IPS DF 4.7 (cell line): ENCODE results near the gene MRPS34.

Experiments
- DNase-seq: peaks from one replicate; pipeline ENCODE4 v3.0.0-alpha.2; 2013; ENCODE audit warnings: low spot score; ENCODE audit errors: extremely low read depth

Gene MRPS34

DNA sequence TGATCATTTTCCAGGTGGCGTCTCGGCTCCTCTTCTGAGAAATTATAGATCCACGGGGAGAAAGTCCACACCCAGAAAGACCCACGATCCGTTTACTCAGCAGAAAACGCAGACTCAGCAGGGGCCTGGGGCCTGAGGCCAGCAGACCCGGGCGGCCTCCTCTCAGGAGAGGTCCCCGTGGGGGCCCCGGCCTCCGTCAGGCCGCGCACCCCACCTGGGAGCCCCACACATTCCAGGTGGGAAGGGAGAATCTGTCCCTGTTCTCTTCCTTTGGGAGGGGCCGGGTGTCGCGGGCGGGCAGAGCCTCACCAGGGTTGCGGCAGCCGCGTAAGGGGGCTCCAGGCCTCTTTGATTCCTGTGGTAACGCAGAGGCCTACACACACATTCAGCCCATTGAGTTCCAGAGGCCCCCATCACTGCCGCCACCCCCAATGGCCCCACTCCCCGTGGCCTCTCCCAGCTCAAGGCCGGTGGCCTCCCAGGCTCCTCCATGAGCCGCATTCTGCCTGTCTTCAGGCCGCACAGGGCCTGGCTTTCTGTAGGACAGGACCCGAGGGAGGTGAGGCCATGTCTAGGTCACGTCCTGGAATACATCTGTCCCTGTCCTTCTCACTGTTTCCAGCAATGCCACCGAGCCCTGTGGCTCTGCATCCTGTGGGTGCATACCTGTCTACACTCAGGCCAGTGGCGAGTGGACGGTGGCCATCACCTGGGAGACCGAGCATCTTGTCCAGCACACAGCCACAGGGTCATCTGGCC is 22.2 kb upstream of the MRPS34 start:
- no peak for DNase-seq

DNA sequence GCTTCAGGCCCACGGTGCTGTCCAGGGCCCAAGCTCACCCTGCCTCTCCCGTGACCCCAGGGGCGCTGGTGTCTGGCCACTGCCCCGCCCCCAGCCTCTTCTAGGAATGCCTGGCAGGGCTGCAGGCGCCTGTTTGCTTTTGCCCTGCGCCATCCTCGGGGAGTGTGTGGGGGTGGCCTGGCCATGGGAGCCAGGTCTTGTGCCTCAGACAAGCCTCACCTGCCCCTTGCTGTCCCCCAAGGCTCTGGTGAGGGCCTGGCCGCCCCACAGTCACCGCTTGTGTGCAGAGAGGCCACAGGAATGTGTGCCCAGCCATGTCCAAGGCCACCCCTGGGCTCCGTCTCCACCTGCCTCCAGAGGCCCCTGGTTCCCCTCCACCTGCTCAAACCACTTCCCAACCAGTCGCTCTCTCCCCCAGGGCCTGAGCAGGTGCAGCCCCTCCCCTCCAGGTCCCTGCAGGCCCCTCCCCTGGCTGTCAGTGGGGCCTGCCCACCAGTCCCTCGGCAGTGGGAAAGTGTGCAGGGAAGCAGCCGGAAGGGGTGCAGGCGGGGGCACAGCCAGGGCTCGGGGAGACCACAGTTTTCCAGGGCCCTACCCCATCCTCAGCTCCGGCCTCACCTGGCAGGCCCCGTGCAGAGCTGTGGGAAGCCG is 21.4 kb upstream of the MRPS34 start:
- no peak for DNase-seq

DNA sequence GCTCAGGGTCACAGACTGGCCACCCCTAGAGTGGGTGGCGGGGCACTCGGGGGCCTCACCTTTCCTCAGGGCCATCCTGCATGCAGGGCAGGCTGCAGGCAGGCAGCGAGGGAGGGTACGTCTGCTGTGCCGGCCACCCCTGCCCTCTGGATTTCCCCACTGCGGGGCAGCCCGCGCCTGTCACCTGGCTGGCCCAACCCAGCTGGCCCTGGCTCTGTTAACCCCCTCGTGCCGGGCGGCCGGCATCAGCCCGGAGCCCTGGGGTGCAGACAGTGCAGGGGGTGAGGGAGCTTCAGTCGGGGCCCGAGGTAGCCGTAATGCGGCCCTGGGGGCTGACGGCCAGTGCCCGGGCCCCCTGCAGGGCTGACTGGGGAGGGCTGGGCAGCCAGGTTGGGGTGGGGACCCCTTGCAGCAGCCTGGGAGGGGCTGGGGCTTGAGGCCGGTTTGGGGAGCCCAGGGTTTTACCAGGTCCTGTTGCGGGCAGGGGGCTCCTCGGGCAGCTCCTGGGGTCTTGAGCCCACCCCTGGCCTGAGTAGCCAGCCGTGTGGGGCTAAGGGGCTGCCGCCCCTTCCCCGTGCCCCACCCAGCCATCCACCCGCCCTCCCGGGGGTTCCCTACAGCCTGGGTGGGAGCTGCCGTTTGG is 20.8 kb upstream of the MRPS34 start, which contains the start of gene IGFALS:
TSS of gene IGFALS (minus strand) at position 128 of the 643 bp plus-strand sequence. CDS start at position 75, 53 bp downstream.
- no peak for DNase-seq

DNA sequence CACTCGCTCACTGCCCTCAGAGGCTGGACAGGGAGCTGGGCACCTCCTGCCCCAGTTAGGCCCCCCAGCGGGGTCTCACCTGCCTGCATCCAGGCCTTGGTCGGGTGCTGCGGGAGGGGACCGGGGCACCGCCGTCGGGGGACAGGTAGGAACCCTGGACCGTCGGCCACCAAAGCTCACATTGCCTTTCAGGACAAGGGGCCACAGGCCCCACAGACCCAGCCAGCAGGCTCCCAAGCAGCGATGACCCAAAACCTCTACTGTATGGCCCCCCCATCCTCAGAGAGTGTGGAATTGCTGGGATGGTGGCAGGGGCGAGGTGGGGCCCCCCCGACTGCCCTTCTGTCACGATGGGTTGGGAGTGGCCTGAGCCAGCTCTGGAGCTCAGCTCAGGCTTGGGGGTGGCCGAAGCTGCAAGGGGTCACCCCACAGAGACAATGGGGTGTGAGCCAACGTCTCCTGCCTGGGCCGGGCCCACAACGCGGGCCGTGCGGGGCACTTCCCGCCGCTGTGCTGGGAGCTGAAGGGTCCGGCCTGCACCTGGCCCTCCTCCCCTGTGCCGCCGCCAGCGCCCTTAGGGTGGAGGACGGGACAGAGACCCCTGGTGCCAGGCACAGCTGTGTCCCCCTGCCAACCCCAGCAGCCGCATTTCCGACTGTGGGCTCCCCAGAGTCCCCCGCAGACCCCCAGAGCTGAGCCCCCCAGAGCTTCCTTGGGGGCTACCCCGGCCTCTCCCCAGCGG is 20.1 kb upstream of the MRPS34 start:
- no peak for DNase-seq

DNA sequence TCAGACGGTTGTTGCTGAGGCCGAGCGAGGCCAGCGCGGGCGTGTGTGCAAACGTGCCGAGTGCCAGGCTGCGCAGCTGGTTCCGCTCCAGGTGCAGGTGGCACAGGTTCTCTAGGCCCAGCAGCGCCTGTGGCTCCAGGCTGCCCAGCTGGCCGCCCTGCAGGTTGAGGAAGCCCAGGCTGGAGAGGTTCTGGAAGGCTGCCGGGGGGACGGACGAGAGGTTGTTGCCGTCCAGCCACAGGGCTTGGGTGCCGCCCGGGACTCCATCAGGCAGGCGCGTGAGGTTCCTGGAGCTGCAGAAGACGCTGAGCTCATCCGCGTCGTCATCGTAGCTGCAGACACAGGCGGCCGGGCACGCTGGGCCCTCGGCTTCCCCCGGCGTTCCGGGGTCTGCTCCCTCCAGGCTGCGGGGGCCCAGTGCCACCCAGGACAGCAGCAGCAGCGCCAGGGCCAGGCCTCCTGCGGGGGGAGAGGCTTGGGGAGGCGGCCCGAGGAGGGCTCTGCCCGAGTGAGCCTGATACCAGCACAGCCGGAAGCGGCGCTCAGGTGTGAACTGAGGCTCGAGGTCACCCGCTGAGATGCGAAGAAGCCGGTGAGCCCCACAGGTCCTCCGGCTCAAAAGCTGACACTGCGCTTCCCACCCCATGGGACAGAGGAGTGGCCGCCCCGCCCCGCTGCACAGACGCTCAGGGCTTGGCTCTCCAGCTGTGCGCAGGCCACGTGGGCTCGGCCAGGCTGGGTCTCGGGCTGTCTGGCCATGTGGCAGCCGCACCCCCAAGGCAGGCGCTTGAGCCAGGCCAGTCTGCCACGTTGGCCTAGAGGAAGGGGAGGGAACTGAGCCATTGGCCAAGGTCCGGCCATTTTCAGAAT is 19.2 kb upstream of the MRPS34 start:
- no peak for DNase-seq

DNA sequence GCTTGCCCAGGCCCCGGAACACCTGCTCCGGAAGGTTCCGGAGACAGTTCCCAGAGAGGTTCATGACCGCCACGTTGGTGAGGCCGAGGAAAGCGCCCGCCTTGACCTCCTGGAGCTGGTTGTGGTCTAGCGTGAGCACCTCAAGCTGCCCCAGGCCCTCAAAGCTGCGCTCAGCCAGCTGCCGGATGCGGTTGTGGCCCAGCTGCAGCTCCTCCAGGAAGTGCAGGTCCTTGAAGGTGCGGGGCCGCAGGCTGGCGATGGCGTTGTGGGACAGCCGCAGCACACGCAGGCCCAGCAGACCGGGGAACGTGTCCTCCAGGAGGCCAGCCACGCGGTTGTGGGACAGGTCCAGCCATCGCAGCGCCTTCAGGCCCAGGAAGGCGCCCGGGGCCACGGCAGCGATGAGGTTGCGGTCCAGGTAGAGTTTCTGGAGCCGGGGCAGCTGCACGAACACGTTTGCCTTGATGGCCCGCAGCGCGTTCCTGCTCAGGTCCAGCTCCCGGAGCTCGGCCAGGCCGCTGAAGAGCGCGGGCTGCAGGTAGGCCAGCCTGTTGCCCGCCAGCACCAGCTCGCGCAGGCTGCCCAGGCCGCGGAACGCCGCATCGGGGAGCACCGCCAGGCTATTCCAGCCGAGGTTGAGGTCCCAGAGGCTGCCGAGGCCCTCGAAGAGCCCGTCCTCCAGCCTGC is 18.5 kb upstream of the MRPS34 start:
- DNase-seq = no peak

DNA sequence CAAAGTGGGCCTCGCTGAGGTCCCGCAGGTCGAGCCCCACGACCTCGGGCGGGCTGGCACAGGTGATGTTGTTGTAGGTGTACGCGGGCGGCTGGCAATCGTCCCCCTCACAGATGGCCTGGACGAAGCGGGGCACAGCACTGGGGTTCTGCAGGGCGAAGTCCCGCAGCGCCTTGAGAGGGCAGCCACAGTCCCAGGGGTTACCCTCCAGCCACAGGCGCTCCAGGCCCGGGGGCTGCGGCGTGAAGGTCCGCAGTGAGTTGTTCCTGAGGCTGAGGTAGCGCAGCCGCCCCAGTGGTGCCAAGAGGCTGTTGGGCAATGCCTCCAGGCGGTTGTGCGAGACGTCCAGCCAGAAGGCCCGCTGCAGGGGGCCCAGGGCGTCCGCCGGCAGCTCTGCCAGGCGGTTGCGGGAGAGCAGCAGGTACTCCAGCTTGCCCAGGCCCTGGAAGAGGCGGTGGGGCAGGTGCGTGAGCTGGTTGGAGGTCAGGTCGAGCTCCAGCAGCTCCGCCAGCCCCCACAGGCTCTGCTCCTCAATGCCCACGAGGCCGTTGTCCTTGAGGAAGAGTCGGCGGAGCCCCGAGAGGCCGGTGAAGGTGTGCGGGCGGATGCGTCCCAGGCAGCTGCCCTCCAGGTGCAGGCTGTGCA is 17.8 kb upstream of the MRPS34 start:
- no peak for DNase-seq

DNA sequence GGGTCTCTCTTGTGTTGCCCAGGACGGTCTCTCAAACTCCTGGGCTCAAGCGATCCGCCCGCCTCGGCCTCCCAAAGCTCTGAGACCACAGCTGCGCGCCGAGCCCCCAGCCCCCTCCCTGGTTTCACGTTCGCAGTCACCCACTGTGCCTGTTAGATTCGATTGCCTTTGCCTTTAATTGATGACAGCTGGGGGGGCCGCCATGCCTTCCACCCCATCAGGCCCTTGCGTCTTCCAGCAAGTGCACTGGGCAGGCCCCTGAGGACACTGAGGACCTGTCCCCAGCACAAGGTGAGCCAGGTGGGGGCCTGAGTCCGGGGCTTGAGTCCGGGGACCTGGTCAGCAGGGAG is 17.3 kb upstream of the MRPS34 start:
- no peak for DNase-seq

DNA sequence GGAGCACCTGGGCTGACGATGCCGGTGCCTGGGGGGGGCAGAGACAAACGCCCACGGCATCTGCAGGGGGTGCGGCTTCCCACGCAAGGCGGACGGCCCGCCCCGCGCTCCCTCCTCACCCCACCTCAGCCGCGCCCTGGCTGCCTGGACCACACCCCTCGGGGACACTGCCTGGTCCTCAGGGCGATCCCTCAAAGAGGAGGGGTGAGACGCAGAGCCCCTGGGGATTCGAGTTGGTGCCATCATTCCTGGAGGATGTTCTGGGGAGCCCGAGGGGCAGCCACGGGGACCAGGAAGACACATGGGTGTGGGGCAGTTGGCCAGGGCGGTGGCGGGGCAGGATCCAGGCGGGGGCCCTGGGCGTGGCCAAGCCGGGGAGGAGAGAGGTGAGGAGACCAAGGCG is 16.7 kb upstream of the MRPS34 start:
- DNase-seq = no peak

DNA sequence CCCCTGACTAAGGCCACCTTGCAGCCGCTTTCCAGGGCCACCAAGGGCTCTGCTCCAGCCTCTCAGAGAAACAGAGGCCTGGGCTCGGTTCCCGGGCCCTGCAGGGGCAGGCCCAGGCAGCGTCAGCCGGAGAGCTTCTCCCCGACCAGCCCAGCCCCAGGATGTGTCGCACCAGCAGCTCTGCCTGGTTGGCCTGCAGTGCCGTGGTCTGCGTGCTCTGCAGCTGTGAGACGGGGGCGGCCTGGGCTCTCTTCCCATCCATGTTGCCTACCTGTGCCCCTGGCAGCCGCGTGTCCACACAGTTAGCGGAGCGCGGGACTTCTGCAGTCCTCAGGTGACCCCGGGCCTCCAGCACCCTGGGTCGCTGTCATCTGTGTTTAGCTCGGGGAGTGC is 15.8 kb upstream of the MRPS34 start:
- DNase-seq = no peak

DNA sequence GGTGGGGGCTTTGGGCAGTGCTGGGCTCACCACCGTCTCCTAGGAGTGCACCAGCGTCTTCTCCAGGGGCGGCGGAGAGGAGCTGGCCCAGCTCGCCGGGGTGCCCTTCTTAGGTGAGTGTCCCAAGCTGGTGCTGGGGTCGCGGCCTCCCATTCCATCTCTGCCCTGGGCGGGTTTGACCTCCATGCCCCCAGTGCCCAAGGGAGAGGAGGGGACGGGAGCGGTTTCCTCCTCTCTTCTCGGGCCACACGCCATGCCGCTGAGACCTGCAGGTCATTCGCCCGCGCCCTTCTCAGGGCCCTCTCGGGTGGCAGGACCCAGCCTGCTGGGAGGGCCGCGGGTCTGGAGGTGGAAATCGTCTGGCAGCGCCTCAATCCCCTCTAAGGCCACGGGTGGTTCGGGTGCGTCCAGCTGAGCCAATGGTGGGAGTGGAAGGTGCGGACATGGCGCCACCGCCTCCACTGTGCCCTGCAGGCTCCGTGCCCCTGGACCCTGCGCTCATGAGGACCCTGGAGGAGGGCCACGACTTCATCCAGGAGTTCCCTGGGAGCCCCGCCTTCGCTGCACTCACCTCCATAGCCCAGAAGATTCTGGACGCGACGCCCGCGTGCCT is 15.3 kb upstream of the MRPS34 start:
- DNase-seq = no peak

DNA sequence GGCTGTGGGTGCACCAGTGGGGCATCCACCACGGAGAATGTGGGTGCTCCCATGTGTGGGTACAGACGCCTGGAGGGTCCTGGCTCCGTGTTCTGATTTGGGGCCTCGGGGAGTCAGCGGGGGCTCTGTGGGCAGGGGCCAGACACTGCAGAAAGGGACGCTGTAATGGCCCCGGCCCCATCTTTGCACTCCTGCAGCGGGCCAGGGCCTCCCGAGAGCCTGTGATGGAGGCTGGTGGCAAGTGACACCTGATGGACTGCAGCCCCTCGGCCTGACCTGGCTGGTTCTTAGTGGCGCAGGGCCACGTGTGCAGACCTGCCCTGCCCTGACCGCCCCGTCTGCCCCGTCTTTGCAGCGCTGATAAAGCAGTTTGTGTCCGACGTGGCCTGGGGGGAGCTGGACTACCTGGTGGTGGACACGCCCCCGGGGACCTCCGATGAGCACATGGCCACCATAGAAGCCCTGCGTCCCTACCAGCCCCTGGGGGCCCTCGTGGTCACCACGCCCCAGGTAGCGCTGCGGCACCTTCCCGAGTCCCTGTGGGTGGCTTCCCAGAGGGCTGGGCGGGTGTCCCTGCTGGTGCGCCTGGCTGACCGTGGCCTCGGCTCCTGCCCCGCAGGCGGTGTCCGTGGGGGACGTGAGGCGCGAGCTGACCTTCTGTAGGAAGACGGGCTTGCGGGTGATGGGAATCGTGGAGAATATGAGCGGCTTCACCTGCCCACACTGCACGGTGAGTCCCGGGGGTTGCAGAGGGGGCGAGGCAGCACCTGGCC is 14.6 kb upstream of the MRPS34 start:
- DNase-seq = no peak

DNA sequence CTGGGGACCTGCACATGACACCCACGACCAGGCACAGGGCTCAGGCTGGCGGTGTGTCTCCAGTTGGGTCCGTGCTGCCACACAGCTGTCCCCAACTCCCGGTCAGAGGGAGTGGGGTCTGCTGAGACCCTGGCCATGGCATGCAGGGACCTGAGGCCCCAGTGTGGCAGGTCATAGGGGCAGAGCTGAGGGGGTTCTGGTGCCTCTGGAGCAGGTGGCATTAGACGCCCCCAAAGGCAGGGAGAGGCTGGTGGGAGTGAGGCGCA is 14.1 kb upstream of the MRPS34 start:
- DNase-seq = no peak

DNA sequence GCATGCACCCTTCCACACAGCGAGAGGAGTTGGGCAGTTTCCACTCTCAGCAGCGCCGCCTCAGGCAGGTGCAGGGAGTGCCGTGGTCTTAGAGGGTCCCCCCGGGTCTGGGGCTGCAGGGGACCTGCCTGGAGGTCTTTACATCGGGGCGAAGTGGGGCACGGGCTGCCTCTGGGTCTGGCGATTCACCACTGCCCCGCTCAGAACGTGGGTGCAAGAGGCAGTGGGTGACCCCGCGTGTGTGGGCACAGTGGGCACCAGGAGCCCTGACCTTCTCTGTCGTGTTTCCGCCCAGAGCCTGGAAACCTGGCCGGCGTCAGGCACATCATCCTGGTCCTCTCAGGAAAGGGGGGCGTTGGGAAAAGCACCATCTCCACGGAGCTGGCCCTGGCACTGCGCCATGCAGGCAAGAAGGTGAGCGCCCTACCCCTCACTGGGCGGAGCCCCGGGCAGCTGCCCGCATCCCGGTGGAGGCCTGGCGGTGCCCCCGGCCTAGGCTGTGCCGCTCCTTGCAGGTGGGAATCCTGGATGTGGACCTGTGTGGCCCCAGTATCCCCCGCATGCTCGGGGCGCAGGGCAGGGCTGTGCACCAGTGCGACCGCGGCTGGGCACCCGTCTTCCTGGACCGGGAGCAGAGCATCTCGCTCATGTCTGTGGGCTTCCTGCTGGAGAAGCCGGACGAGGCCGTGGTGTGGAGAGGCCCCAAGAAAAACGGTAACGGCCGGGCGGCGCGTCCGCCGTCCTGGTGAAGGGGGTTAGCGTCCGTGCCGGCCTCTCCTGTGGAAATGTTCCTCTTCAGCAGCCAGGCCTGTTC is 13.5 kb upstream of the MRPS34 start:
- no peak for DNase-seq

DNA sequence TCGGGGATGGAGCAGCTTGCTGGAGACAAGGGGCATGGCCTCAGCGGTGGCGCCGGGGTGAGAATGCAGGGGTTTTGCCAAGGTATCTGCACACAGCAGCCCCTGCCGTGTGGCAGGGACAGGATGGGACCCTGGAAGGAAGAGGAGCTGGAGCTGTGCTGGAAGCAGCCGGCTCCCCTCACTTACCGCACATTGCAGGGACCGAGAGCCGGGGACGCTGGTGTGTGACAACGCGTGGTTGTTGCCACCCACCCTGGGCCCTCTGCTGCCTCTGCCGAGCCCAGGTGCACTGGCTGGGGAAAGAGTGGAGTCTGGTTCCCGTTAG is 12.9 kb upstream of the MRPS34 start:
- no peak for DNase-seq

DNA sequence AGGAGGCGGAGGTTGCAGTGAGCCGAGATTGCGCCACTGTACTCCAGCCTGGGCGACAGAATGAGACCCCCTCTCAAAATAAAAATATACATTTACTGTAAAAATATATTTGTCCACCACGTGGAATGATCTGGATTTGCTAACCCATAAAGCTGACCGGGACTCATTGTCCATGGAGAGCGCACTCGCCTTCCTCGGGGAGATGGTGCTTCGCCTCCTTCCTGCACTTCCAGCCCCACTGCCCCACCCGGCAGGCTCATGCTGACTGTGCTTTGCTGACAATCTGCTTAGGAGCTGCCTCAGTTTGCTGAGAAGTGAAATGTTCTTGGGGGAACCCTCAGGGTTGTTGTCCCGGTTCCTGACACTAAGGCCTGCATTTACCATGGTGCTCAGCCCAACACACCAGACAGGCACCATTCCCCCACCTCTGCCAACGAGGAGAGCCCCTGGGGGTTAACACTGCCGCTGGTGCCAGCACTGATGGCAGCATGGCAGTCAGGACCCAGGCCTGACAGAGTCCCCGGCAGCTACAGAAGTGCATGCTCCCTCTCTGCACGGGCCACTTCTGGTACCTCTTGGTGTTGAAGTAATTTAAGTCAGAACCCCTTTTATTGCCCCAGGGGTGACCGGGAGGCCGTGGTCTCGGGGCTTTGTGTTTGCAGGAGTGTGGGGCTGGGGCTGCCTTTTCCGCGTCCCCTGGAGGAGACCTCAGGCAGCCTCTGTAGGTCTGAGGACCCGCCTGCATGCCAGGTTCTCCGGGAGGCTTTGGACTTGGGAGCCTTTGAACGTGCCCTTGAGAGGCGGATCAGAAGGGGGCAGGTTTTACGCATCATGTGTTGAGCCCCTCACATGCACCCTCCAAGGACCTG is 12.3 kb upstream of the MRPS34 start:
- no peak for DNase-seq
